HG03139 (cell line): Measurements from ENCODE around the gene VTI1A.

Experiments used
- ATAC-seq: cut with Tn5 transposase; IDR thresholded peaks from one replicate; pipeline ENCODE4 v1.9.1; 2021; ENCODE audit not compliant: unreplicated experiment

The VTI1A gene

GRCh38 chr10:112821663-112822062 lies 374.6 kb downstream of the VTI1A start:
- ATAC-seq: no peak

GRCh38 chr10:112823007-112823406 lies 376.0 kb downstream of the VTI1A start:
- no peak for ATAC-seq

GRCh38 chr10:112823604-112824003 lies 376.6 kb downstream of the VTI1A start:
- ATAC-seq: no peak

DNA sequence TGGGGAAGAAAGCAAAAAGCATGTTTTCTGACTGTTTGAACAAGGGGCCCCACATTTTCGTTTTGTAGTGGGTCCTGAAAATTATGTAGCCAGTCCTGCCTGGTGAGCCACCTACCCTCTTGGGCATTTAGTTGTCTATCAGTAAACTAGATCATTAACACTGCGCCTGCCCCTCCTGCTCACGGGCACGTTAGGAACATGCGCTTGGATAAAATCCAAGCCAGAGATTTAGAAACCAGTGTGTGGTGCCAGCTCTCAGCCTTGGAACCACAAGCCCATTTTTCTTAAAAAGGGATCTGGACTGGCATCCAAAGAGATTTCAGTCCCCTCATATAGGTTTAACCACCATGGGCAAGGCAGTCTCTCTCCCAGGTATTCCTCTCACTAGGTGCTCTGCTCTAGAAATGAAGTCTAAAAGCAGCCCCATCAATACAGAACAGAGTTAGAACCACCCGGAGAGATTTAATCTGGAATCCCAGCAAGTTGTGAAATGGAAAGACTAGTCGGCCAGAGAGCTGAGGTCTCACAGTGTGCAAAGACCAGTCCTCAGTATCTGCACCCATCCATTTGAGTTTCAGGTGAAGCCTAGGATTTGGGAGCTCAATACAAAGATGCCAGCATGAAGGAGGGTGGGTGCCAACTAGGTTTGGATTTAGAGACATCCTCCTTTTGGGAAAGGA lies 379.1 kb downstream of the VTI1A start:
- ATAC-seq: no peak

- no peak for ATAC-seq
These were observed 380.1 kb downstream of the VTI1A start for GRCh38 chr10:112827086-112827485.

- ATAC-seq: no peak
These were observed 380.9 kb downstream of the VTI1A start for GRCh38 chr10:112827951-112828350.

- ATAC-seq: no peak
These were observed 384.8 kb downstream of the VTI1A start for GRCh38 chr10:112831859-112832258.

- no peak for ATAC-seq
These were observed 385.4 kb downstream of the VTI1A start for GRCh38 chr10:112832361-112832878.

- ATAC-seq: no peak
These were observed 385.9 kb downstream of the VTI1A start for GRCh38 chr10:112832959-112833358.

- no peak for ATAC-seq
These were observed 387.8 kb downstream of the VTI1A start for GRCh38 chr10:112834751-112835181.

- no peak for ATAC-seq
These were observed 388.3 kb downstream of the VTI1A start for GRCh38 chr10:112835217-112835715.

GRCh38 chr10:112835944-112836451 lies 389.0 kb downstream of the VTI1A start:
- ATAC-seq: no peak

GRCh38 chr10:112838784-112839481 lies 391.9 kb downstream of the VTI1A start:
- no peak for ATAC-seq

- ATAC-seq: no peak
These were observed 393.1 kb downstream of the VTI1A start for GRCh38 chr10:112839928-112840654.

GRCh38 chr10:112841549-112841948 lies 394.5 kb downstream of the VTI1A start:
- ATAC-seq: no peak

GRCh38 chr10:112842832-112843360 lies 395.9 kb downstream of the VTI1A start:
- ATAC-seq: peak; percentile 88

DNA sequence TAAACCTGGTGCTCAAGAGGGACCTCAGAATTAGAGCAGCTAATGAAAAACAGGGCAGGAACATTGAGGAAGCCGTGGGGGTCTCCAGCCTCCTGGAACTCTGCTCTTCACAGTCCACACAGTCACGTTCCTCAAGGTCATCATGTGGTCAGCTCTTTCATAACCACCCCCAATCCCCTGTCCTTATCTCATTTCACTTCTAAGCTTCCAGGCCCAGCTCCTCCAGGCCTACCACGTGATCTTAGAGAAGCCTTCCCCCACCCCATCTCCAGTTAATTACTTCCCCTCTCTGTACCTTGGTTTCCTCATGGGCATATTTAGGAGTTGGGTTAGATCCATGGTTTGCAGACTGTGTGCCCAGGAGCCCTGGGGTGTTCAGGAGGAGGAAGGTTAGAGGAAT lies 396.6 kb downstream of the VTI1A start:
- no peak for ATAC-seq

DNA sequence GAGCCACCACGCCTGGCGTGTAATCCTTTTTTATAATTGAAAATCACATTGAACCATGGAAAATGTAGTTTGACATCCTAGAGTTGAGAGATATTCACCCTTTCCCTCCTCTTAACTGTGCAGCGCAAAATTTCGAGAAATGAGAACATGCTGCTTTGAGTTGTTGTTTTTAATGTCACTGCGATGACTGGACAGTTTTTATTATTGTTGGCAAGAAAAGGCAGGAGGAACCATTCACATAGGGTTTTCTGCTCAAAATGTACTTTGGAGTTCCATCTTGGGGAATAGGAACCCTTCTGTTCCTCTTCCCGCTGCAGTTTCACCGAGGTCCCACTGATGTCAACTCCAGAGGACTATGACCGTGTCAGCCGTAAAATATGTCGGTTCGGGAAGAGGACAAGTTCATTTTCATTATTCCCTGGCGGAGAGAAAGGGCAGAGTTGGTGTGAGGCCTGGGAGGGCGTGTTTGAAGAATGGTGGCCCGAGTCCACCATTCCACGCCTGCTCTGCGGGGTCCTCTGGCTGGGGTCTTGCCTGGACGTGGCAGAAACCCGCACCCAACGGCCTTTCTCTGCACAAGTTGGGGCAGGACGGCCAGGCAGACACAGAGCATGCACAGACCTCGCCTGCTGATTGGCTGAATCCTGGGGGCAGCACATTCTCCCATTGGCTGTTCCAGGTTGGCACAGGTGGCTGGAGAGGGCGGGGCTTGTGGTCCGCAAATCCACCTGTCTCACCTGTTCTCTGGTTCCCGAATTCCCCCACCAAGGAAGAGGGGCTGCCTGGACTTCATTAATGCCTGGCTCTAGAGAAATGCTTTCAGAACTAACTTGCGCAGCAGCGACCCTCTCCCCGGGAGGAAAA lies 397.9 kb downstream of the VTI1A start:
- ATAC-seq: no peak

GRCh38 chr10:112847778-112848177 lies 400.8 kb downstream of the VTI1A start:
- ATAC-seq: no peak

DNA sequence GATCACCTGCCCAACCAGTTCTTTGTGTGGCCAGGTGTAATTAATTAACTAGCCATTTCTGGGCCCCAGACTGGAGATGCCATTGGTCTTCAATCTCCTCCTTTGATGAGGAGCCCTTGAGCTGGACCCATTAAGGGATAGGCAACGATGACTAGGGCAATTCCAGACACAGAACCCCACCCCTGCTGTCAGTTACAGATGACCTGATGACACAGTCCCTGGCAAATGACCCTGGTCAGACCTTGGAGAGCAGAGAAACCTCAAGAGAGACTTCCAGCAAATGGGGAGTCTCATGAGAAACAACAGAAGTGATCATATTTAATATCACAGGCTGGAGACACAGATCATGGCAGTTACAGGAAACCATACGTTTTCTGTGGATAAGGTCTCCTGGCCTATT lies 401.2 kb downstream of the VTI1A start:
- ATAC-seq: no peak
